Neural cell (in vitro differentiated cells): Measurements from ENCODE around the gene CDK7. TPM values are rescaled to one million over a fixed set of nuclear protein-coding genes. Genes with fewer than 3 reads are reported as not detected.

Experiments
- H2AFZ ChIP-seq: fragments of 200-600, 300-800 bp; sonication (generic), shearing (Covaris generic); 2 replicates; pipeline ENCODE4 v1.6.0; 2014; ENCODE audit warnings: low read depth, mild to moderate bottlenecking, antibody characterized with exemption, low read length, moderate library complexity
- H3F3A ChIP-seq: fragments of 200-600 bp; shearing (Covaris generic); 2 replicates; pipeline ENCODE4 v1.6.1; 2016; ENCODE audit warnings: mild to moderate bottlenecking, moderate library complexity, mixed read lengths, antibody characterized with exemption, low read length; ENCODE audit not compliant: insufficient read depth, poor library complexity, severe bottlenecking
- H3K27ac ChIP-seq: fragments of 200-600, 300-800 bp; sonication (generic), shearing (Covaris generic); 2 replicates; pipeline ENCODE4 v1.5.1; 2014; ENCODE audit warnings: mild to moderate bottlenecking, low read length, moderate library complexity
- H3K27me3 ChIP-seq: fragments of 300-800, 200-600 bp; sonication (generic), shearing (Covaris generic); 2 replicates; pipeline ENCODE4 v1.6.0; 2014; ENCODE audit warnings: mild to moderate bottlenecking, low read depth, low read length, moderate library complexity; ENCODE audit not compliant: insufficient read depth
- H3K36me3 ChIP-seq: fragments of 300-800, 200-600 bp; sonication (generic), shearing (Covaris generic); 2 replicates; pipeline ENCODE4 v1.5.1; 2014; ENCODE audit warnings: mild to moderate bottlenecking, antibody characterized with exemption, low read length, moderate library complexity; ENCODE audit not compliant: insufficient read depth
- H3K4me2 ChIP-seq: fragments of 300-800, 200-600 bp; sonication (generic), shearing (Covaris generic); 2 replicates; pipeline ENCODE4 v1.6.0; 2014; ENCODE audit warnings: mild to moderate bottlenecking, low read length
- H3K4me3 ChIP-seq: fragments of 300-800, 200-600 bp; sonication (generic), shearing (Covaris generic); 2 replicates; pipeline ENCODE4 v1.5.1; 2014; ENCODE audit warnings: mild to moderate bottlenecking, low read length, moderate library complexity
- H3K79me2 ChIP-seq: fragments of 200-600 bp; shearing (Covaris generic); replicated peaks from 2 replicates; pipeline ENCODE4 v1.6.0; 2014; ENCODE audit warnings: mild to moderate bottlenecking, low read length, moderate library complexity; ENCODE audit not compliant: insufficient read depth
- H3K9ac ChIP-seq: fragments of 300-800, 200-600 bp; sonication (generic), shearing (Covaris generic); 2 replicates; pipeline ENCODE4 v1.6.1; 2016; ENCODE audit warnings: mild to moderate bottlenecking, low read length, mixed read lengths
- H3K9me2 ChIP-seq: fragments of 200-600 bp; shearing (Covaris generic); 2 replicates; pipeline ENCODE4 v1.6.1; 2016; ENCODE audit warnings: mild to moderate bottlenecking, low read length, mixed read lengths; ENCODE audit not compliant: insufficient read depth
- H3K9me3 ChIP-seq: fragments of 200-600, 300-800 bp; sonication (generic), shearing (Covaris generic); 2 replicates; pipeline ENCODE4 v1.6.1; 2016; ENCODE audit warnings: mild to moderate bottlenecking, mixed run types, low read length, moderate library complexity, mixed read lengths
- H4K20me1 ChIP-seq: fragments of 200-600 bp; shearing (Covaris generic); 2 replicates; pipeline ENCODE4 v1.6.1; 2016; ENCODE audit warnings: mild to moderate bottlenecking, mixed run types; ENCODE audit not compliant: insufficient read depth
- EP300 ChIP-seq: fragments of 450-650 bp; conservative IDR thresholded peaks from 2 replicates; pipeline ENCODE4 v1.6.1; 2014; ENCODE audit warnings: antibody characterized with exemption, mild to moderate bottlenecking, moderate library complexity; ENCODE audit not compliant: poor library complexity, severe bottlenecking
- EZH2 ChIP-seq: fragments of 200-600, 300-800 bp; shearing (Covaris generic), sonication (generic); IDR thresholded peaks from 2 replicates; pipeline ENCODE4 v1.6.1; 2014; ENCODE audit warnings: antibody characterized with exemption, low read length, borderline replicate concordance, mild to moderate bottlenecking; ENCODE audit not compliant: insufficient read depth, poor library complexity, severe bottlenecking
- MXI1 ChIP-seq: fragments of 450-650 bp; conservative IDR thresholded peaks from 2 replicates; pipeline ENCODE4 v1.6.1; 2014; ENCODE audit warnings: antibody characterized with exemption, mild to moderate bottlenecking; ENCODE audit not compliant: poor library complexity, severe bottlenecking
- POLR2AphosphoS5 ChIP-seq: IDR thresholded peaks from 2 replicates; pipeline ENCODE4 v1.6.1; 2012
- RAD21 ChIP-seq: fragments of 450-650 bp; conservative IDR thresholded peaks from 2 replicates; pipeline ENCODE4 v1.6.1; 2014; ENCODE audit warnings: antibody characterized with exemption, mild to moderate bottlenecking, moderate library complexity
- SMC3 ChIP-seq: fragments of 450-650 bp; conservative IDR thresholded peaks from 2 replicates; pipeline ENCODE4 v1.6.1; 2014; ENCODE audit warnings: antibody characterized with exemption, mild to moderate bottlenecking, moderate library complexity; ENCODE audit not compliant: poor library complexity
- TAF1 ChIP-seq: IDR thresholded peaks from 2 replicates; pipeline ENCODE4 v1.6.1; 2012; ENCODE audit warnings: low read depth
- polyA plus RNA-seq: library from polyadenylated mRNA; depleted of rRNA; stranded (reverse); fragments of >200 nt; gene quantifications from 2 replicates; pipeline ENCODE4 v1.2.3, GENCODE V29; 2014
- TF ChIP-seq, protein P1 (sequence below): IDR thresholded peaks from 2 replicates; pipeline ENCODE4 v1.6.1; 2012; ENCODE audit warnings: borderline replicate concordance
- TF ChIP-seq, protein P2 (sequence below): fragments of 450-650 bp; IDR thresholded peaks from 2 replicates; pipeline ENCODE4 v1.5.1; 2014; ENCODE audit warnings: antibody characterized with exemption, mild to moderate bottlenecking, moderate library complexity; ENCODE audit not compliant: poor library complexity, severe bottlenecking

CDK7 gene
- polyA plus RNA-seq, 1 donor from 2014 or later = 44.2 TPM

DNA sequence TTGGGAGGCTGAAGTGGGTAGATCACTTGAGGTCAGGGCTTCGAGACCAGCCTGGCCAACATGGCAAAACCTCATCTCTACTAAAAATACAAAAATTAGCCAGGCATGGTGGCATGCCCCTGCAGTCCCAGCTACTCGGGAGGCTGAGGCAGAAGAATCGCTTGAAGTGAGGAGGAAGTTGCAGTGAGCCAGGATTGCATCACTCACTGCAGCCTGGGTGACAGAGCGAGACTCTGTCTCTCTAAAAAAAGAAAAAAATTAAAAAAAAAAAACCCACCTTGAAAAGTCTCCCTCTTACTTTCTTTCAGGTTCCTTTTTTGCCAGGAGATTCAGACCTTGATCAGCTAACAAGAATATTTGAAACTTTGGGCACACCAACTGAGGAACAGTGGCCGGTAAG, 34.2 kb downstream of the CDK7 start:
- H3K9ac ChIP-seq = no peak overlapping the region
- no peak overlapping the region for H3K27ac ChIP-seq
- H3K27me3 ChIP-seq = no peaks in the 10 kb centered on the region
- no peaks in the 10 kb centered on the region for H3K9me3 ChIP-seq
- H4K20me1 ChIP-seq = no peaks in the 10 kb centered on the region
- H3K4me3 ChIP-seq = no peak overlapping the region
- H3K4me2 ChIP-seq = no peak overlapping the region
- no peaks in the 10 kb centered on the region for H3K36me3 ChIP-seq
- no peak overlapping the region for H2AFZ ChIP-seq
- no peaks in the 10 kb centered on the region for H3K9me2 ChIP-seq
- no peaks in the 10 kb centered on the region for H3K79me2 ChIP-seq
- no peak for TF ChIP-seq TAF1
- TF ChIP-seq POLR2AphosphoS5 = no peak
- TF ChIP-seq, protein P1, sequence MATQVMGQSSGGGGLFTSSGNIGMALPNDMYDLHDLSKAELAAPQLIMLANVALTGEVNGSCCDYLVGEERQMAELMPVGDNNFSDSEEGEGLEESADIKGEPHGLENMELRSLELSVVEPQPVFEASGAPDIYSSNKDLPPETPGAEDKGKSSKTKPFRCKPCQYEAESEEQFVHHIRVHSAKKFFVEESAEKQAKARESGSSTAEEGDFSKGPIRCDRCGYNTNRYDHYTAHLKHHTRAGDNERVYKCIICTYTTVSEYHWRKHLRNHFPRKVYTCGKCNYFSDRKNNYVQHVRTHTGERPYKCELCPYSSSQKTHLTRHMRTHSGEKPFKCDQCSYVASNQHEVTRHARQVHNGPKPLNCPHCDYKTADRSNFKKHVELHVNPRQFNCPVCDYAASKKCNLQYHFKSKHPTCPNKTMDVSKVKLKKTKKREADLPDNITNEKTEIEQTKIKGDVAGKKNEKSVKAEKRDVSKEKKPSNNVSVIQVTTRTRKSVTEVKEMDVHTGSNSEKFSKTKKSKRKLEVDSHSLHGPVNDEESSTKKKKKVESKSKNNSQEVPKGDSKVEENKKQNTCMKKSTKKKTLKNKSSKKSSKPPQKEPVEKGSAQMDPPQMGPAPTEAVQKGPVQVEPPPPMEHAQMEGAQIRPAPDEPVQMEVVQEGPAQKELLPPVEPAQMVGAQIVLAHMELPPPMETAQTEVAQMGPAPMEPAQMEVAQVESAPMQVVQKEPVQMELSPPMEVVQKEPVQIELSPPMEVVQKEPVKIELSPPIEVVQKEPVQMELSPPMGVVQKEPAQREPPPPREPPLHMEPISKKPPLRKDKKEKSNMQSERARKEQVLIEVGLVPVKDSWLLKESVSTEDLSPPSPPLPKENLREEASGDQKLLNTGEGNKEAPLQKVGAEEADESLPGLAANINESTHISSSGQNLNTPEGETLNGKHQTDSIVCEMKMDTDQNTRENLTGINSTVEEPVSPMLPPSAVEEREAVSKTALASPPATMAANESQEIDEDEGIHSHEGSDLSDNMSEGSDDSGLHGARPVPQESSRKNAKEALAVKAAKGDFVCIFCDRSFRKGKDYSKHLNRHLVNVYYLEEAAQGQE = no peak
- TF ChIP-seq RAD21 = no peak
- TF ChIP-seq MXI1 = no peak
- TF ChIP-seq EZH2 = no peak
- TF ChIP-seq, protein P2, sequence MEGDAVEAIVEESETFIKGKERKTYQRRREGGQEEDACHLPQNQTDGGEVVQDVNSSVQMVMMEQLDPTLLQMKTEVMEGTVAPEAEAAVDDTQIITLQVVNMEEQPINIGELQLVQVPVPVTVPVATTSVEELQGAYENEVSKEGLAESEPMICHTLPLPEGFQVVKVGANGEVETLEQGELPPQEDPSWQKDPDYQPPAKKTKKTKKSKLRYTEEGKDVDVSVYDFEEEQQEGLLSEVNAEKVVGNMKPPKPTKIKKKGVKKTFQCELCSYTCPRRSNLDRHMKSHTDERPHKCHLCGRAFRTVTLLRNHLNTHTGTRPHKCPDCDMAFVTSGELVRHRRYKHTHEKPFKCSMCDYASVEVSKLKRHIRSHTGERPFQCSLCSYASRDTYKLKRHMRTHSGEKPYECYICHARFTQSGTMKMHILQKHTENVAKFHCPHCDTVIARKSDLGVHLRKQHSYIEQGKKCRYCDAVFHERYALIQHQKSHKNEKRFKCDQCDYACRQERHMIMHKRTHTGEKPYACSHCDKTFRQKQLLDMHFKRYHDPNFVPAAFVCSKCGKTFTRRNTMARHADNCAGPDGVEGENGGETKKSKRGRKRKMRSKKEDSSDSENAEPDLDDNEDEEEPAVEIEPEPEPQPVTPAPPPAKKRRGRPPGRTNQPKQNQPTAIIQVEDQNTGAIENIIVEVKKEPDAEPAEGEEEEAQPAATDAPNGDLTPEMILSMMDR = no peak
- TF ChIP-seq EP300 = no peak
- no peaks in the 10 kb centered on the region for H3F3A ChIP-seq

DNA sequence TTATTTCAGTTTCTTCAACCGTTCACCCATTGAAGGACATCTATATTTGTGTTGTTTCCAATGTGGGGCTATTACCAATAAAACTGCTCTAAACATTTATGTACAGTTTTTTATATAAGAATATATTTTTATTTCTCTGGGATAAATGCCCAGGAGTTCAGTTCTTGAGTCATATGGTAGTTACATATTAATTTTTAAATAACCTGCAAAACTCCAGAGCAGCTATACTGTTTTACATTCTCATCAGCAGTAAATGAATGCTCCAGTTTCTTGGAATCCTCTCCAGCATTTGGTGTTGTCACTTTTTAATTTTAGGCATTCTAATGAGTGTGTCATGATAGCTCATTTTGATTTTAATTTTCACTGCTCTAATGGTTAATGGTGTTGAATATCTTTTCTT, 36.2 kb downstream of the CDK7 start:
- TF ChIP-seq EZH2 (no peak), RAD21 (no peak), EP300 (no peak), POLR2AphosphoS5 (no peak), TAF1 (no peak), SMC3 (no peak), MXI1 (no peak)
- TF ChIP-seq, protein P1 = no peak
- TF ChIP-seq, protein P2 = no peak
- H3K9me3 ChIP-seq = no peaks in the 10 kb centered on the region
- no peak overlapping the region for H3K4me2 ChIP-seq
- no peaks in the 10 kb centered on the region for H3K79me2 ChIP-seq
- H3K27ac ChIP-seq = no peak overlapping the region
- no peaks in the 10 kb centered on the region for H3K9me2 ChIP-seq
- no peaks in the 10 kb centered on the region for H3K27me3 ChIP-seq
- H3K4me3 ChIP-seq = no peak overlapping the region
- no peak overlapping the region for H3K9ac ChIP-seq
- H2AFZ ChIP-seq = no peak overlapping the region
- H4K20me1 ChIP-seq = no peaks in the 10 kb centered on the region
- no peaks in the 10 kb centered on the region for H3F3A ChIP-seq
- no peaks in the 10 kb centered on the region for H3K36me3 ChIP-seq
